ENCODE data around the gene LIPA.

LIPA gene

GRCh38 chr10:89241486-89242344, 9.9 kb downstream of the LIPA start:
- no peak for DNase-seq (ENCODE audit: low read depth in 2 of 2, low spot score in 1 of 2)

- no peak for DNase-seq (ENCODE audit: low read depth in 2 of 2, low spot score in 1 of 2)
These were observed 10.5 kb downstream of the LIPA start for GRCh38 chr10:89241026-89241425.

DNA sequence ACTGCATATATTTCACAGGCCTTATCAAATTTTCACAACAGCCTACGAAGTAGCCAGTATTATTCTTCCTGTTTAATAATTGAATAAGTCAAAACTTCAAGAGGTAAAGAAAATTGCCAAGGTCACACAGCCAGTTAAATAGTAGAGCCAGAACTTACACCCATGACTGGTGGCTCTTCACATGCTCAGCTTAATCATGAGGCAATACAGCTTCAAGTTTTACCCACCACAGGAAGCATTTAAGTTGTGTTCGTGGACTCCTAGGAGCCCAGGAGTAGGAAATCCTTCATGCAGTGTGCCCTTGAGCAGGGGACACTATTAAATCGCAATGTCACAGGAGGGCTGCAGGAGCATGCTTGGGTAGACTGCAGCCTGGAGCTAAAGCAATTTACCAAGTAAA, 11.1 kb downstream of the LIPA start:
- no peak for DNase-seq (ENCODE audit: low read depth in 2 of 2, low spot score in 1 of 2)

GRCh38 chr10:89238956-89239644, 12.5 kb downstream of the LIPA start:
- no peak for DNase-seq (ENCODE audit: low read depth in 2 of 2, low spot score in 1 of 2)

DNA sequence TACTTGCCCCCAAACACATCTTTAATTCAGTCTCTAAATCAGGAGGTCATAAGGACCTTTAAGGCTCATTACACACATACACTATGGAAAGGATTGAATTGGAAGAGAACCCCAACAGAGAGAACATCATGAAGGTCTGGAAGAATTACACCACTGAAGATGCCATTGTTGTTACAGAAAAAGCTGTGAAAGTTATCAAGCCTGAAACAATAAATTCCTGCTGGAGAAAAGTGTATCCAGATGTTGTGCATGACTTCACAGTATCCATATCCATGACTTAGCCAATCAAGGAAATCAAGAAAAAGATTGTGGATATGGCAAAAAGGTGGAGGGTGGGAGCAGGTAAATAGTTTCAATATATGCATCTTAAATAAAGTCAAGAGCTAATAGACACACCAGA, 13.7 kb downstream of the LIPA start:
- no peak for DNase-seq (ENCODE audit: low read depth in 2 of 2, low spot score in 1 of 2)

GRCh38 chr10:89236226-89236797, 15.3 kb downstream of the LIPA start:
- DNase-seq (ENCODE audit: low read depth in 2 of 2, low spot score in 1 of 2): no peak

DNA sequence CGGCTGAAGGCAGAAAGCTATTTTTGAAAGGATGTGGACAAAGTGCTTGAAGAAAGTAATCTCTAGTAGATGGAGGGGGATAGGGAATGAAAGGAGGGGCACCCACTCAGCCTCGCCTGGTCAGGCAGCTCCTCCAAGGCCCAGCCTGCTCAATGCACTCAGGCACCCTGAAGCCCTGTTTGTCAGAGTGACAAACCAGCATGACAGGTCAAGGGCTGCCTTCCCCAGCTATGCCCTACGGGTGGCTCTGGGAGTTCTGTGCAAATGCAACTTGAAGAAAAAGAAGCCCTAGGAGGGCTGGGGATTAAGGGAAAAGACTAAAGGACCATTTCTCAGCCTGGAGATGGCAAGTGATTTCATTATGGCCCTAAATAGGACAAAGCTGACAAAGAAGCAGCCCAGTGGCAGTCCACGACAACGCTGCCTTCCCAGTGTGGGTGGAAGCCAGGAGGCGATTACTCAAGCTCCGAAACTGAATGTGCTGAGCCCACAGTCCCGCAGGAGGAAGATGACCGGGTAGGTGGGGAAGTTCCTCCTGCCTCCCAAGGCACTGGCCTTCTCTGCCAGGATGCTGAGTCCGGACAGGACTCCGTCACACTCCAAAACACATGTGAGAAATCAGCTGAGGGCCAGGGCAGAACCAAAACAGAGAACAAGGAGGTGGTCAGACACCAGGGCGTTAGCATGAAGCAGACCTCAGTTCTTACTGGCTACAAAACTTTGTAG, 16.3 kb downstream of the LIPA start:
- no peak for DNase-seq (ENCODE audit: low read depth in 2 of 2, low spot score in 1 of 2)

- DNase-seq (ENCODE audit: low read depth in 2 of 2, low spot score in 1 of 2): no peak
These were observed 18.5 kb downstream of the LIPA start for GRCh38 chr10:89233033-89233432.

- DNase-seq (ENCODE audit: low read depth in 2 of 2, low spot score in 1 of 2): no peak
These were observed 22.6 kb downstream of the LIPA start for GRCh38 chr10:89228962-89229361.

DNA sequence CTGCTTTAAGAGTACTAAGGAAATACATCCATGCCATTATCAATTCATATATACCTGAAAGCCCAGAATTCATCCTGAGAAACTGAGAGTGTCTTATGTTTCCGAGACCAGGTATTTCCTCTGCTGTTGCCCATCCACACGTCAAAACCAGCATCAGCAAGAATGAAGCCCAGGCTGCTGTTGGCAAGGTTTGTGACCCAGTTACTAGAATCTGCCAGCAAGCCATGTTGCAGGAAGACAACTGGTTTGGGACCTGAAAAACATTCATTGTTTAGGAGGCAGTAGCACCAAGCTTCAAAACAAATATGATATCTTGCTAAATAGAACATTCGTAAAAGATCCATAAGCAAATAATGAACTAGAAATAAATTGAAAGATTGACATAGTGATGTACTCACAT, 23.4 kb downstream of the LIPA start:
- DNase-seq (ENCODE audit: low read depth in 2 of 2, low spot score in 1 of 2): no peak

- DNase-seq (ENCODE audit: low read depth in 2 of 2, low spot score in 1 of 2): no peak
These were observed 24.7 kb downstream of the LIPA start for GRCh38 chr10:89226891-89227290.

GRCh38 chr10:89224739-89225443, 26.7 kb downstream of the LIPA start:
- no peak for DNase-seq (ENCODE audit: low read depth in 2 of 2, low spot score in 1 of 2)

GRCh38 chr10:89221919-89222318, 29.7 kb downstream of the LIPA start:
- no peak for DNase-seq (ENCODE audit: low read depth in 2 of 2, low spot score in 1 of 2)

DNA sequence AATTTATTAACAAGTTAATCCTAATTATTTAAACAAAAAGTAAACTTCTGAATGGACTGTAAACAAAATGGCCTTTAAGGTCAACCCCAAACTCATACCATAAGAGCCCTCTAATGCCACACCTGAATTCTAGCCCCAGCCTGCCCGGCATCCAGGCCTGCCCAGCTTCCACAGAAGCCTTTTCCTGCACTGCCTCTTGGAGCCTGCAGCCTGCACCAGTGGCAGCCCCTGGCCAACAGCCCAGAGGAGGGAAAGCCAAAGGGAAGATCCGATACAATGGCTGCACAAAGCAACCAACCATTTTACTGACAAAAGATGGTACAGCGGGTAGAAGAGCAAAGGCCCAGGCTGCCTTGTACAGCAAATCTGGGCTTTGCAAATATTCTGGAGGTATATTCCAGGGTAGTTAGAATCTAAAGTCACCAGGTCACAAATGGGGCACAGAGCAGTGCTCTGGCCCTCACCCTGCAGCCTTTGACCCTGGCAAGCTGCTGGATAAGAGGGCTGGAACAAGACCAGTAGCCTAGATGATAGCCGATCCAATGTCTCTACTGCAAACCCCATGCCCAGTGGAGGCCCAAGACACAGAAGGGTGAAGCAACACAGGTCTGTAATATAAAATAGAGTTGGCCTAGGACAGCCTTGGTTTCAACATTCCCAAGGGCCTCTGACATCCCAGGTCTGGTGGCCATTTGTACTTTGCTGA, 31.9 kb downstream of the LIPA start:
- DNase-seq (ENCODE audit: low read depth in 2 of 2, low spot score in 1 of 2): no peak

GRCh38 chr10:89217057-89217990, 34.3 kb downstream of the LIPA start:
- peak in 1 of 2 donors; percentile 54 for DNase-seq (ENCODE audit: low read depth in 2 of 2, low spot score in 1 of 2)

DNA sequence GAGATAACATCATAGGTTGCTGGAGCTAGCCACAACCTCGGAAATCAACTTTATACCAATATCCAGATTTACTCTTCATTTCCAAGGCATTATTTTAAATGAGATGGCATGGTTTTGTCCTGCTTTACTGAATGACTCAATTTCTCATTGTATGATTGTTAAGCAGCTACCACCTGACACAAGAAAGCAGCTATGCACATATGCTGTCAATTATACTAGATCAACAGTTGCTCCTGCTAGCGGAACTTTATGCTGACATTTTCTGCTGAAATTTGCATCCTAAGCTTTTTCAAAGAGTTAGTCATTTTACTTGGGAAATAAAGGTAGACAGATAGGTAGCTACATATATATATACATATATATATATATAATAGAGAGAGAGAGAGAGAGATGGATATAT, 35.5 kb downstream of the LIPA start:
- no peak for DNase-seq (ENCODE audit: low read depth in 2 of 2, low spot score in 1 of 2)

- no peak for DNase-seq (ENCODE audit: low read depth in 2 of 2, low spot score in 1 of 2)
These were observed 36.1 kb downstream of the LIPA start for GRCh38 chr10:89215511-89215910.

DNA sequence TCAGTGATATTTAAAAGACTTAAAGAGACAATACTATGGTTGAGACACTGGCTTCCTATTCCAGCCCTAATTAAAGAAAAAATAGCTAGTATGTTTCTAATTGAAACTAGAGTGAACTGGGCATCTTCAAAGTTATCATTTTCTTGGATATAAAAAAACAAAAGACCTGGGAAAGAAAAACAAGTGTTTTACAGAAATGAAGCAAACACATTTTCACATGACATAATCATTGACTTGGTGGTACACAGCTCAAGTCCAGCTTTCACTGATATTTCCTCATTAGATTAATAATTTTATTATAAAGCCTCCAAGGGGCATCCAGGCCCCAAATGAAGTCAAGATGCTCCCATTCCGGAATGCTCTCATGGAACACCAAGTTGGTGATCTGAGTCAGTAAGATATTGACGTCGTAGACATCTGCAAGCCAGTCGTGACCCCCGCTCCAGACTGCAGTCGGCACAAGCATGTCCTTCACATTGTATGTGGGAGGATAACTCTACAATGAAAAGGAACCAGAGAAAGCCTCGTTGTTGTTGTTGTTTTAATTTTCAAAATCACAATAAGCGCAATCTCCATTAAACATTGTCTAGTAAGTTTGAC, 36.9 kb downstream of the LIPA start:
- no peak for DNase-seq (ENCODE audit: low read depth in 2 of 2, low spot score in 1 of 2)
